Measurements from ENCODE around the gene DDX47. TPM values are rescaled to one million over a fixed set of nuclear protein-coding genes. Genes with fewer than 3 reads are reported as not detected.

The DDX47 gene
- total and polyA plus RNA-seq, 9 of the 15 experiments (the other 6 are each of a cell fraction or from before 2014, with no cell fraction given), result 39.4 to 186 (median 64.4) TPM

GRCh38 chr12:12823300-12823699, 10.2 kb downstream of the DDX47 start:
- Histone ChIP-seq H3K9ac (ENCODE audit: insufficient read depth in 1 of 2, low read depth in 2 of 2, low read length in 2 of 2) (no peak overlapping the region), H3K4me1 (replicated peaks in 1 of 2; ENCODE audit: control insufficient read depth in 2 of 2, insufficient read depth in 2 of 2, low read length in 2 of 2) (peaks cover 0 to 5% of the 10 kb centered on the region in 2 experiments; a peak in 3 of 5 replicates), H3K4me3 (no peak overlapping the region), H3K4me2 (ENCODE audit: insufficient read depth, low read length) (no peak overlapping the region), H2AFZ (ENCODE audit: low read depth, low read length) (no peak overlapping the region), H4K20me1 (replicated peaks; ENCODE audit: control insufficient read depth, insufficient read depth, low read length) (no peaks in the 10 kb centered on the region), H3K9me1 (ENCODE audit: control insufficient read depth, insufficient read depth, low read length) (no peaks in the 10 kb centered on the region), H3K27ac (ENCODE audit: extremely low read depth, low read depth, low read length) (no peak overlapping the region), H3K9me3 (replicated peaks; ENCODE audit: control insufficient read depth, insufficient read depth, low read depth, low read length) (no peaks in the 10 kb centered on the region), H3K79me2 (ENCODE audit: control insufficient read depth, insufficient read depth, low read length) (peaks cover 7% of the 10 kb centered on the region), H3K36me3 (ENCODE audit: control insufficient read depth, insufficient read depth, low read length) (peaks cover 86% of the 10 kb centered on the region), H3K27me3 (ENCODE audit: control insufficient read depth in 2 of 2, insufficient read depth in 2 of 2, low read length in 2 of 2) (no peaks in the 10 kb centered on the region)
- no TSS peak for BruUV-seq (replicated peaks)
- intact Hi-C loops (cut with micrococcal nuclease) (no loop called here), in situ Hi-C loops (cut with MboI) (no loop called here)
- TF ChIP-seq, protein P1, sequence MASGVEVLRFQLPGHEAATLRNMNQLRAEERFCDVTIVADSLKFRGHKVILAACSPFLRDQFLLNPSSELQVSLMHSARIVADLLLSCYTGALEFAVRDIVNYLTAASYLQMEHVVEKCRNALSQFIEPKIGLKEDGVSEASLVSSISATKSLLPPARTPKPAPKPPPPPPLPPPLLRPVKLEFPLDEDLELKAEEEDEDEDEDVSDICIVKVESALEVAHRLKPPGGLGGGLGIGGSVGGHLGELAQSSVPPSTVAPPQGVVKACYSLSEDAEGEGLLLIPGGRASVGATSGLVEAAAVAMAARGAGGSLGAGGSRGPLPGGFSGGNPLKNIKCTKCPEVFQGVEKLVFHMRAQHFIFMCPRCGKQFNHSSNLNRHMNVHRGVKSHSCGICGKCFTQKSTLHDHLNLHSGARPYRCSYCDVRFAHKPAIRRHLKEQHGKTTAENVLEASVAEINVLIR (CRISPR knock-in tag; IDR thresholded peaks at IDR 0.05), result no peak
- TF ChIP-seq ZBTB17 (CRISPR knock-in tag; IDR thresholded peaks at IDR 0.05), result no peak
- TF ChIP-seq DIDO1 (tag; IDR thresholded peaks at IDR 0.05; ENCODE audit: low read depth), result no peak
- no peak for TF ChIP-seq SMARCB1 (IDR thresholded peaks at IDR 0.05; ENCODE audit: insufficient read length, low read depth)
- no peak for TF ChIP-seq GTF2A2 (tag; IDR thresholded peaks at IDR 0.05)
- no peak for TF ChIP-seq TBL1XR1 (IDR thresholded peaks at IDR 0.05; ENCODE audit: low read length in 2 of 2)
- TF ChIP-seq ZNF277 (CRISPR knock-in tag; IDR thresholded peaks at IDR 0.05; ENCODE audit: borderline replicate concordance), result no peak
- TF ChIP-seq EGR1 (conservative IDR thresholded peaks at IDR 0.05), result no peak
- no peak for TF ChIP-seq ZBTB1 (CRISPR knock-in tag; IDR thresholded peaks at IDR 0.05; ENCODE audit: borderline replicate concordance, low read depth)
- no peak for TF ChIP-seq THAP7 (CRISPR knock-in tag; IDR thresholded peaks at IDR 0.05)
- TF ChIP-seq CHD1 (IDR thresholded peaks at IDR 0.05; ENCODE audit: low read length), result no peak
- TF ChIP-seq ZNF583 (CRISPR knock-in tag; IDR thresholded peaks at IDR 0.05), result no peak
- TF ChIP-seq TCFL5 (CRISPR knock-in tag; conservative IDR thresholded peaks at IDR 0.05), result no peak
- no peak for TF ChIP-seq PURB (CRISPR knock-in tag; IDR thresholded peaks at IDR 0.05; ENCODE audit: low read depth)
- TF ChIP-seq ZNF785 (CRISPR knock-in tag; IDR thresholded peaks at IDR 0.05), result no peak
- no peak for TF ChIP-seq U2AF2 (optimal IDR thresholded peaks at IDR 0.05; ENCODE audit: low read depth, low read length)
- TF ChIP-seq ELF1 (tag; IDR thresholded peaks at IDR 0.05), result no peak
- FAIRE-seq (no peak), ATAC-seq (no peak), DNase-seq (ENCODE audit: extremely low read depth in 1 of 4, low spot score in 3 of 4) (no peak)
- ChIA-PET POLR2A (no interaction called here), CTCF (ENCODE audit: low intra/inter-chr PET ratio) (no interaction called here)
- WGBS (ENCODE audit: insufficient coverage, low coverage, missing lambda C conversion rate), result 88% methylated on average over 2 of the region's 2 CpGs
